Activated CD8-positive, alpha-beta memory T cell treated with anti-CD3 and anti-CD28 coated beads, Interleukin-2, amount 50 U/mL, for 48 hours (primary cell): Measurements from ENCODE around the gene RNU1-2.
"Not testable (repeated sequence)": the region's sequence is repeated elsewhere in the genome, so short reads cannot be mapped to it uniquely, and the experiment has no call there.

Experiments
- DNase-seq: peaks from one replicate; pipeline ENCODE4 v3.0.0-alpha.2; 2020

The RNU1-2 gene

DNA sequence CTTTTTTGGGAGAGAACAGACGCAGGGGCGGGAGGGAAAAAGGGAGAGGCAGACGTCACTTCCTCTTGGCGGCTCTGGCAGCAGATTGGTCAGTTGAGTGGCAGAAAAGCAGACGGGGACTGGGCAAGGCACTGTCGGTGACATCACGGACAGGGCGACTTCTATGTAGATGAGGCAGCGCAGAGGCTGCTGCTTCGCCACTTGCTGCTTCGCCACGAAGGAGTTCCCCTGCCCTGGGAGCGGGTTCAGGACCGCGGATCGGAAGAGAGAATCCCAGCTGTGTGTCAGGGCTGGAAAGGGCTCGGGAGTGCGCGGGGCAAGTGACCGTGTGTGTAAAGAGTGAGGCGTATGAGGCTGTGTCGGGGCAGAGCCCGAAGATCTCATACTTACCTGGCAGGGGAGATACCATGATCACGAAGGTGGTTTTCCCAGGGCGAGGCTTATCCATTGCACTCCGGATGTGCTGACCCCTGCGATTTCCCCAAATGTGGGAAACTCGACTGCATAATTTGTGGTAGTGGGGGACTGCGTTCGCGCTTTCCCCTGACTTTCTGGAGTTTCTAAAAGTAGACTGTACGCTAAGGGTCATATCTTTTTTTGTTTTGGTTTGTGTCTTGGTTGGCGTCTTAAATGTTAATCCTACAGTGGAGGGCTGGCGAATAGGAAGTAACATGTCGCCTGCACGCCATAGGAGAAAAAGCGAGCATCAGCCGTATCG, at the start of gene RNU1-2:
Gene RNU1-2 (plus strand): TSS at position 383 of the 718 bp plus-strand sequence.
- DNase-seq = peak; percentile 98

DNA sequence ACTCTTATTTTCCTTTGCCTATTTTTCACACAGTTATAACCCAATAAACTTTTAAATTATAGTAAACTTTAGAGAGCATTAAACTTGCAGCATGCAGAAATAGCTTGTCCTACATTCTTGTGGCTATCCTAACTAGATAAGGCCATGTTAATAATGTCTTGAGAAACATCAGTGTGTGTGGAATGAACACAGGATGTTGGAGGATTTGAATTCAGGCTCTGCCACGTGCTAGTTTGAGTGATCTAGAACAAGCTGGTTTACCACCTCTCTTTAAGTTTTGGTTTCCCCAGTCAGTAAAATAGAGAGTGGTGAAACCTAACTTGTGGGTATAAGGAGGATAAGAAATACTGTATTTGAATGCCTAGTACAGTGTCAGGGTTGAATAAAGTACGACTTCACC, 39.6 kb upstream of the RNU1-2 start:
- not testable (repeated sequence) for DNase-seq

DNA sequence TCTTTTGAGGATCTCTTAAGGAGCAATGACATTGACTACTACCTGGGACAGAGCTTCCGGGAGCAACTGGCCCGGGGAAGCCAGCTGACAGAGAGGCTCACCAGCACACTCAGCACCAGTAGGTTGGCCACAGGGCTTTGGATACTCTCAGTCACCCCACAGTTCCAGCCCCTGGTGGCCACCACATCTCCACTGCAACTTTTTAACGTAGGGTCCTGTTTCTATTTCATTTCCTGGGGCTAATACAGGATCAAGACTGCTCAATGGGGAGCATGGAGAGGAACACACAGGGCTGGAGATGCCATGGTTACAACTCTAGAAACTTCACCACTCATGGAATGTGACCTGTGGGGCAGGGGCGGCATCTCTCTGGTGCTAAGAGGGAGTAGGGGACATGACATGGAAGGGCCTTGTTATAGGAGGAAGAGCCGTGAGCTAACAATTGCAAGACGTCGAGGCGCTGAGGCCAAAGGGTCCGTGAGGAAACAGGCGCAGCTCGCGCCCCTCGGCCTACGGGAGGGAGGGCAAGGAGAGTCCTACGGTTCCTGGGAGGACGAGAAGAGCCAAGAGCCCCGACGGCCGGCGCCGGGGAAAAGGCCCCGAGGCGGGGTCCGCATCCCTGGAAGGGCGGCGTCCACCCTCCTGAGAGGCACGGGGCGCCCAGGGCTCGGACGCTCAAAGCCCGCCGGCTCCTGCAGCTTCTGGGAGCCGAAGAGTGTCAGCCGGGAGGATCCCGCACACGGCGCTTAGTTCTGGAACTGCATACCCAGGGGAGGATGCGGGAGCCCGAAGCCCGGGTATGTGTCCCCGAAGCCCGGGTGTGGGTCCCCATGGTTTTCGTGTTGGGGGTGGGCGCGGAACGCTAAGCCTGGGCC, 36.4 kb upstream of the RNU1-2 start:
- DNase-seq = not testable (repeated sequence)

DNA sequence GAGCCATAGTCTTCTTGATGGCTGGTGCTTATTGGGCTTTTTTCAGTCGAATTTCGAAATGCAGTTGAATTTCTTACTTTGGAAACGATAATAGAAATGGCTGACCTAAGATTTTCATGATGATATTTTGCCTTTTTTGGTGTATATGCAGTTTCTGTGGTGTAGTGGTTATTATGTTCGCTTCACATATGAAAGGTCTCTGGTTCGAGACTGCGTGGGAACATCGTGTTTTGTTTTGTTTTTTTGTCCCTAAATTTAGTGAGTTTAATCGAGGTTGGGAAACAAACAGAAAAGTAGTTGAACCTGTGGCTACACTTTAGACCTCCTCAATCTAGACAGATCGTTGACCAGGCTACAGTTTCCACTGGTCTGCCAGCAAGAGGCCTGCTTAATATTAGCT, 35.7 kb upstream of the RNU1-2 start:
- DNase-seq = not testable (repeated sequence)

DNA sequence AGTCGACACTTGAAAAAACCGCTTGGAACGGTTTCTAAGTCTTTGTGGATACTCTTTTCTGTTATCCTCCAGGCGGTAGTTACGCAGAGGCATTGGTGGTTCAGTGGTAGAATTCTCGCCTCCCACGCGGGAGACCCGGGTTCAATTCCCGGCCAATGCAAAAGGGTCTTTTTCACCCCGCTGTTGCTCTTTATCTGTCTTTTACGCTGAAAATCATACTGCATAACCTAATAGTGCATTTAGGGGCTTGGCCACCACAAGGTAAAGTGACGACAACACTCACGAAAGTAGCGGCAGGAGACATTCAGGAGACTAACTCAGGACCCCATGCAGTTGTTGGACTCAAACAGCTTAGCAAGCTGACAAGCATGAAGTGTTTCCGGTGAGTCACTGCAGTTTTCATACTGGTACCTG, 33.9 kb upstream of the RNU1-2 start:
- DNase-seq = peak; percentile 82

DNA sequence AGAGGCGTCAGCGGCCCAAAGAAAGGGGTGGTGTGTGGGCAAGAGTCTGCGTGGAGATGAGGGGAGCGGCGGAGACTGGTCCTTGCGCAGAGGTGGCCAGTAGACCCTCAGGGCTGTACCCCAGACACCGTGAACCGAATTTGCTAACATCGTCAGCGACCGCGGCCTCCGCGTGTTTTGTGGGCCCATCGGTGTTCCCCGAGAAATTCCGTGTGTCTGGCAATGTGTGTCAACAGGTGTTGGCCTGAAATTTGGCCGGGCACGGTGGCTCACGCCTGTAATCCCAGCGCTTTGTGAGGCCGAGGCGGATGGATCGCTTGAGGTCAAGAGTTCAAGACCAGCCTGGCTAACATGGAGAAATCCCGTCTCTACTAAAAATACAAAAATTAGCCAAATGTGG, 33.4 kb upstream of the RNU1-2 start:
- not testable (repeated sequence) for DNase-seq

DNA sequence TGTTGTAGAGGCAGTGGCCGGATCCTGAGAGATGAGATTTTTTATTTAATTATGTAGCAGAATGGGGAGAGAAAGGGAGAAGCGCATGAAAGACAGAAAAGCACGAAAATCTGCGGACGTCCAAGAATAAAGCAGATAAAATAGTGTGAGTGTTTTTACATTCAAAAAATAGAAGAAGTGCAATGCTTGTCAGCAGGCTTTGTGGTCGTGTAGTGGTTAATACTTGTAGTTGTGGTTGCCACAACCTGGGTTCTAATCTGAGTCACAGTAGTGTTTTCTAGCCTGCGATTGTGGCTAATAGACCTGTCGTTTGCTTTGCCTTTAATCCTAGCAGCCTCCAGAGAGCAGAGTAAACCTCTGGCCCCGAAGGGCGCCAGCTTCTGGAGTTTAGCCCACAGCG, 32.8 kb upstream of the RNU1-2 start:
- DNase-seq = not testable (repeated sequence)

DNA sequence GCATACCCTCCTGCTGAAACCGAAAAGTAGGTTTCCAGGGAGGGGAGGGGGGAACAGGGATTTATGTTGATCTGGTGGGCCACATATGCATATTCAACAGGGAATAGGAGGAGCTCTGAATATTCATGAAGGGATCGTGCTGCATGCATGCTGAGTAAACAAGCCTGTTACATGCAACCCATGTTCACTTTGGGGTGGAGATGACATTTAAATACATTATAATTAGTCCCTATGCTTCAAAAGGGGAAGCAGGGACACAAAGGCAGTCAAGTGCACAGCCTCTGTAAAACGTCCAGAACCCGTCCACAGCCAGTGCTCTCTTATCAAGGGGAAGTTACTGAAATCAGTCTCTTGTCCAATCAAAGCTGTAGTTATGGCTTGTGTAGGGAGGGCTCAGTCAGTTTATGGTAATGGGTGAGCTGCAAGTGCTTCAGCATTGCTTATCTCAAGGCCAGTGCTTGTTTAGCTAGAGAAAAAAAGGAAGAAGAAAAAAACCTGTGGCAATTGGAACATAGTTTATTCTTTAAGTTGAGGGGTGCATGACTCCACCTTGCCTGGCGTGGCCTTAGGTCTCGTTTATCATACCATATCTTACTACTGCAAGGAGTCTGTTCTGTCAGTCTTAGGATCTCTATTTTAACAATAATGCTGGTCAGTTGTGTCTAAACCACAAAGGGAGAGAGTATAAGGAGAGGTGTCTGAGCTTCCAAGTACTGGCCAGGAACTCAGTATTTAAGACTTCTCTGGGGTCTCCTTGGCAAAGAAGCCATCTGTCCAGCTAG, 28.7 kb upstream of the RNU1-2 start:
- DNase-seq = not testable (repeated sequence)

DNA sequence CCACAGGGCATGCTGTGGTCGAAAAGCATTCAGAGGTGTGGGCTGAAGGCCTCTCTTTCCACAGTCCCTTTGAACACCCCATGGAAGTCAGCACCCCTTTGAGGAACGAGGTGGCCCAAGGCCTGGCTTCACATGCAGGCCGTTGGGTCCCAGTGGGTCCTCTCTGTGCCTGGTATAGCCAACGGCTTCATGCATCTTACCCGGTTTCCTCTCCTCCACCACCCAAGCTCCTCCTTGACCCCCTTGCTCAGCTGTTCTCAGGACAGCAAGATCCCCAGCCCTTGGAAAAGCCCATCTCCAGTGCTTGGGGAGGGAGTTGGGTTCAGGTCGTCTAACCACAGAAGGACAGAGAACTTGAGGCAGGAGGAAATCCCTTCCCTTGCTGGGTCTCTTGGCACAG, 27.0 kb upstream of the RNU1-2 start:
- not testable (repeated sequence) for DNase-seq

DNA sequence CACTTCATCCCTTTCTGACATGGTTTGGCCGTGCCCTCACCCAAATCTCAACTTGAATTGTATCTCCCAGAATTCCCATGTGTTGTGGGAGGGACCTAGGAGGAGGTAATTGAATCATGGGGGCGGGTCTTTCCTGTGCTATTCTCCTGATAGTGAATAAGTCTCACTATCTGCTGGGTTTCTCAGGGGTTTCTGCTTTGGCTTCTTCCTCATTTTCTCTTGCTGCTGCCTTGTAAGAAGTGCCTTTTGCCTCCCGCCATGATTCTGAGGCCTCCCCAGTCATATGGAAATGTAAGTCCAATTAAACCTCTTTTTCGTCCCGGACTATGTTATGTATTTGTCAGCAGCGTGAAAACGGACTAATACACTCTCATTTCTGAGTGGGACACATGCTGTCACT, 25.8 kb upstream of the RNU1-2 start:
- DNase-seq = not testable (repeated sequence)

DNA sequence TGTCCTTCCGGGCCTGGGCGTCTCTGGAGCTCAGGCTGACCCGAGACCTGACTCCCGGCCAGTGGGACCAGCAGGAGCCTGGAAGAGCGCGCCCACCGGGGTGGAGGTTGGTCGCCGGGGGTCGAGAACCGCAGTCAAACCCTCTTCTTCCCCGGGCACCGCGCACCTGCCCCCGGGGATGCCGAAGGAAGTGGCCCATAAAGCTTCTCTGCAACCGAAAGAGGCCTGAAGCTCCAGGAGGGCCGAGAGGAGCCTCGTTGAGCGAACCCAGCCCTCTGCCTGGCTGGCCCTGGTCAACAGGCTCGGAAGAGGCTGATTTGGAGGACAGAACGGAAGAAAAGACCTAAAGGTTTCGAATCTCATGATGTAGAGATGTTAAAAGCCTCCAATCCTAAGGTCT, 24.6 kb upstream of the RNU1-2 start:
- not testable (repeated sequence) for DNase-seq

DNA sequence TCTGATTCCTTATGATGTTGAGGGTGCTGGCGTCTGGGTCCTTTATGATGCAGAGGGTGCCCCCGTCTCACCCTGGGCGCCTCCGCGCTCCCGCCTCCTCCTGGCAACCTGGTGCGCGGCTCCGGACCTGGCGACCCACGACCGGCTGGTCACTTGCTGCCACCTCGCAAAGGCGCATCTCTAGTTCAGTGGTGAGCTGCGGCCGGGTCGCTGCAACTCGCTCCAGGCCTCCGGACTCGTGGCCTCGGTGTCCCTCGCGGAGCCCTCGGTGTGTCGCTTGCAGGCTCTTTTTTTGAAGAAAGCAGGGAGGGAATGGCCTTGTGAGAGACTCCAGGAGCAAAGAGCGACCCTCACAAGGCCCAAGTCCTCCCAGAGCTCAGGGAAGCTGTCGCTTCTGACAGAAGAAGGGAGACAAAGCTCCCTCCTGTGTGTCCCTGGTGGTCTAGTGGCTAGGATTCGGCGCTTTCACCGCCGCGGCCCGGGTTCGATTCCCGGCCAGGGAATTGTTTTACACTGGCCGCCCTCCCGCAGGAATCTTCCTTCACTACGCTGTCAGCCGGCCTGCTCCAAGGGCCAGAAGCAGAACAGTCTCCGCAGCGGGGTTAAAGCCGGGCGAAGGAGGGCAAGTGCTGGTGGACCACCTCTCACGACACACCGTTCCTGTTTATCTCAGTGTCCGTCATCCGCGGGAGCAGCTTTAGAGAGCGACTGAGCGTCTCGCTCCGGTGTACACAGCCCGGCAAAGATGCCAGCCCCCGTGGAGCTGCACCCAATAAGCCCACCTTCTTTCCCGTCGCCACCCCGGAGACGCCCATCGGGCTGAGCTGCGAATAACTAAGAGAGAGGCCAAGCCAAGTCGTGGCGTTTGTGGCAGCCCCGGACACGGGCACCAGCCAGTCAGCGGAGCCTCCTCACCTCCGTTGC, 23.4 kb upstream of the RNU1-2 start:
- DNase-seq = peak; percentile 97

DNA sequence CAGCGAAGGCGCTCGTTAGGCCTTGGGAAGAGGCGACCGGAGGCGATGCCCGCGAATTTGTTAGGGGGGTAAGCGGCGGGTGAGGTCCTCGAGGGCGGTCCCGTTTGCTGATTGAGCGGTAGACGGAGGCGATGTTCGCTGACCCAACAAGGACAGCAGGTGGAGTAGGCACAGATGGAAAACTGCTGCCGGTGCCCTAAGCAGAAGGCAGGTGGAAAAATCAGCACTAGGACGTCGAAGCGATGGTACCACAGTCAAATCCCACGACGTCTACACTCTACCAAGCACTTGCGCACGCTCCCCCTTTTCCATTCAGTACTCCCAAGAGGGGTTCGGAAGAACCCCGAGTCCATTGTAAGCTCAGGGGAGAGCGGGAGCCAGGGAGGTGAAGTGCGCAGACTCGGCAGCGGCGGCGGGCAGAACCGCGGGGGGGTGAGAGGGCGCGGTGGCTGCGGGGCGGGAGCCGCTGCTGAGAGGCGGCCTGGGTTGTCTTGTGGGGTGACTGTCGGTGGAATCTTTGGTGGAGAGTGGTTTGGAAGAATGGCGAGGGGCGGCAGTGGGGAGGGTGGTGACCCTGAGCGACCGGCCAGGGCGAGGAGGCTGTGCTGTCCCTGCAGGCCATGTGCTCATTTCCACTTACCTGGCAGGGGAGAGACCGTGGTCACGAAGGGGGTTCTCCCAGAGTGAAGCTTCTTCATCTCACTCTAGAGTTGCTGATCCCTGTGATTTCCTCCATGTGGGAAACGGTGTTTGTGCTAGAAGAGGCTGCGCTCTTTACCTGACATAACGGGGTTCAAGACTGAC, 22.5 kb upstream of the RNU1-2 start:
- peak; percentile 70 for DNase-seq

DNA sequence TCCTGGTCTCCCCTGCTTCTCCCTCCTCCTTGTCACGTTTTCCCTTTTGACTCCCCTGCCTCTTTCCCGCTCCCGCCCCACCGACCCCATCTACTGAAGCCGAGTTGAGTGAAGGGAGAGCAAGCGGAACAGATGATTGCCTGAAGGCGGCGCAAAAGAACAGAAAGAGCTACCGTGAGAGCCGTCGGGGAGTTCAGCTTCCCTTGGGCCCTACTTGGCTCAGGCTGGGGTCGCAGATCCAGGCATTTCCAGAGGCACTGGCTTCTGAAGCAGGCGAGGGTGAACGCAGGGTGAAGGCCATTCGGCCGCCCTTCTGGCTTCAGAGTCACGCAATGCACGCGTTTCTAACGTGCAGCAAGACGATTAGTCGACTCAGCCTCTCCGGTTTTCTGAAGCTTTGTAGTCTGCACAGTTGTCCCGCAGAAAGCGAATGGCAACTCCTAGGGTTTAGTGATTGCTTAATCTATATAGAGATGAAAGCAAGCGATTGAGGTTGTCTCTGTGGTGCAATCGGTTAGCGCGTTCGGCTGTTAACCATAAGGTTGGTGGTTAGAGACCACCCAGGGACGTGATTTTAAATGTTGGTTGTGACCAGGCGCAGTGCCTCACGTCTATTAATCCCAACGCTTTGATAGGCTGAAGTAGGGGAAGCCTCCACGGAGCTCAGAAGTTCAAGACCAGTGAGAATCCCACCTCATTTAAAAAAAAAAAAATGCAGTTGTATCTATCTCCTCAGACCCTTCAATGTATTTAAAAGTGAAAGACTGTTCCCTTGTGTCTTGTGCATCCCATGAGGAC, 20.6 kb upstream of the RNU1-2 start:
- not testable (repeated sequence) for DNase-seq

DNA sequence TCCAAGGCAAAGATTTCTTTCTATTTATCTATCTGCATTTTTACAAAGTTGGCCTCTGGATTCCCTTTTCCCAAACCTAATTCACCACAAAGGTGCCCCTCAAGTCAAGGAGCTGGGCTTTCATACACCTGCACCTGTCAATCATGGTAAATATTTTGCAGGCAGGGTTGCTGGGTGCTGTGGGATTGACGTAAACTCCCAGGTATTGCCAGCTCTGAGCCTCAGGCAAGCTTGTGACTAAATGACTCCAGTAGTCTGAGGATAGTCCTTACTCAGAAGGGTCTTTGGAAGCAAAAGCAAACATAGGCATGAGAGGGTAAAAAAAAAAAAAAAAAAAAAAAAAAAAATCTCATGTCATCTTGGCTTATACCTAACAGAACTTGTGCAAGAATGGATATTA, 14.0 kb upstream of the RNU1-2 start:
- DNase-seq = not testable (repeated sequence)

DNA sequence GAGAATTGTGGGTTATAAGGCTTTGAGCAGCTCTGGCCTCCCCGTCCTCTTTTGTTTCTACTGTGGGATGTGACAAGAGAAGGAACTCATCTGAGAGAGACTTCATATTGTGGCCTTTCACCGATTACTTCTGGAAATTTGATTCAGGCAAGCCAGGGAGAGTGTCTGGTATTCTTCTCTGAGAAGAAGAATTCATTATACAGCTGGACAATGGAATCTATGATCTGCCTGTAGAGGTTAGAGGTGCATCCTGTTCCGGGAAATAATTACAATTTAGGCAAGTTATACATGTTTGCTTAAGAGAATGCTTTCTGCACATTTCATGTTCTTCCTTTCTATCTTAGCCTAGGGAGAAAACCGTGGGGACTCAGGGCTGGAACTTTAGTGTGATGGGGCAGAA, 12.8 kb upstream of the RNU1-2 start:
- DNase-seq = no peak

DNA sequence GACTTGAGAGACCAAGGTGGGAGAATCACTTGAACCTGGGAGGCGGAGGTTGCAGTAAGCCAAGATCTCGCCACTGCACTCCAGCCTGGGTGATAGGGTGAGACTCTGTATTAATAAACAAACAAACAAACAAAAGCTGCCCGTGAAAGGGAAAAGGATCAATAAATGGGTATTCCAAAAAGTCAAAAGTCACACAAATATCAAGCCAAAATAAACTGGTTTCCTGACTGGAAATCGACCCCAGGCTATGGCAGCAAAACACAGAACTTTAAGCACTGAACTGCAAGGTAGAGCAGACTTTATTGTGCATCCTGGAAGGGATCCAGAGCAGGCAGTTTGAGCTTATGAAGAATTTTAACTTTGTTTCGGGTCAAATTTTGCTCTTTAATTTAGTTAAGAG, 11.3 kb upstream of the RNU1-2 start:
- DNase-seq = not testable (repeated sequence)

DNA sequence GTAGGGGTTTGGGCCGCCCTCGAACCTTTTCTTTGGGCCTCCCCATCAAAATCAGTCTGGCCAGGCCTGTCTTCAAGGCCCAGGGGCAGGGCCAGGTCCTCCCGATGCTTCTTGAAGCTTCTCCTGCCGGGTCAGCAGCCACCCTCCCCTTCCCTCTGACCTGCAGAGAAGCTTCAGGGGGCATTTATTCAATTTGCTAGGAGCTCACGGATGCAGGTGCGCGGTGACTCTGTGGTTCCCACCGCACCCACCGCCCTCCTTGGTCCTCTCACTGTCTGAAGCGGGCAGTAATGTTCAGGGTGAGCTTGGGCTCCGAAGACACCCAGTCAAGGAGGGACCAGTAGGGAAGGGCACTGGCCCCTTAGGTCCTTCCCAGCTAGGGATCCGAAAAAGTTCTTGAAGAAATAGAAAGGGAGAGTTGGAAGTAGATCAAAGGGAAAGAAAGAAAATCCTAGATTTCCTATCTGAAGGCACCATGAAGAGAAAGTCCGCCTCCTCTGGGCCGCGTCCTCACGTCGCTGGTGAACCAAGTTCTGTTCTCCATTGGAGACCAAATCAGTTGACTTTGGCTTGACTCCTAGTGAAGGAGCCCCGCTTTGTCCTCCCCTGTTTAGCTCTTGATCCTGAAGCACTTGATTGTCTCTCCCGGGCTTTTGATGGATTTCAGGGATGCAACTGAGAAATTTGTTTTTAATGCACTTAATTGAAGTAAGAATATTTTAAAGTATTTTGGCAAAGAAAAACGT, 8.7 kb upstream of the RNU1-2 start:
- DNase-seq = no peak
